BE2C (cell line): Measurements from ENCODE around the gene ERICH6.
A peak's percentile ranks its signal among the peaks of the same experiment; 100 is the strongest.

ENCODE experiments used
- DNase-seq: peaks from one replicate; pipeline ENCODE4 v3.0.0-alpha.2; 2020
- H3K27me3 ChIP-seq: fragments of 250-450 bp; sonication (Bioruptor Pico); 2 replicates; pipeline ENCODE4 v1.5.1; 2020; ENCODE audit warnings: mild to moderate bottlenecking
- H3K36me3 ChIP-seq: fragments of 250-450 bp; sonication (Bioruptor Pico); 2 replicates; pipeline ENCODE4 v1.5.1; 2020; ENCODE audit warnings: mild to moderate bottlenecking
- H3K4me1 ChIP-seq: fragments of 250-450 bp; sonication (Bioruptor Pico); 2 replicates; pipeline ENCODE4 v1.5.1; 2020
- H3K4me3 ChIP-seq: 2 replicates; pipeline ENCODE4 v1.5.1; 2011; ENCODE audit warnings: low read depth, low read length
- H3K9me3 ChIP-seq: fragments of 250-450 bp; sonication (Bioruptor Pico); 2 replicates; pipeline ENCODE4 v1.5.1; 2020
- CTCF ChIP-seq: IDR thresholded peaks from 2 replicates; pipeline ENCODE4 v1.5.1; 2012; ENCODE audit warnings: mild to moderate bottlenecking, low read depth, low read length

Gene ERICH6

GRCh38 chr3:150723946-150724345, 20.2 kb upstream of the ERICH6 start:
- no peak overlapping the region for H3K4me3 ChIP-seq
- no peaks in the 10 kb centered on the region for H3K36me3 ChIP-seq
- DNase-seq: no peak
- no peak for TF ChIP-seq CTCF
- H3K27me3 ChIP-seq: no peaks in the 10 kb centered on the region
- H3K4me1 ChIP-seq: peaks cover 2% of the 10 kb centered on the region; the same call in 1 of the 2 replicates
- no peaks in the 10 kb centered on the region for H3K9me3 ChIP-seq

DNA sequence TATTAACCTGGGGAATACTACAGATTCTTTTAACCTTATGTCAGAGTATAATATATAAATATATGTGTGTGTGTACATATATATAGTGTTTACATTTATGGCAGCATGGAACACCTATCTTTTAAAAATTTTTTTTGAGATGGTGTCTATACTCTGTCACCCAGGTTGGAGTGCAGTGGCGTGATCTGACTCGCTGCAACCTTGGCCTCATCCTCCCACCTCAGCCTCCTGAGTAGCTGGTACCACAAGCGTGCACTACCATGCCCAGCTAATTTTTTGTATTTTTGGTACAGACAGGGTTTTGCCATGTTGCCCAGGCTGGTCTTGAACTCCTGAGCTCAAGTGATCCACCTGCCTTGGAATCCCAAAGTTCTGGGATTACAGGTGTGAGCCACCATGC, 18.5 kb upstream of the ERICH6 start:
- DNase-seq: no peak
- H3K4me1 ChIP-seq: peaks cover 2% of the 10 kb centered on the region; the same call in 1 of the 2 replicates
- H3K4me3 ChIP-seq: no peak overlapping the region
- H3K27me3 ChIP-seq: no peaks in the 10 kb centered on the region
- TF ChIP-seq CTCF: no peak
- H3K9me3 ChIP-seq: no peaks in the 10 kb centered on the region
- no peaks in the 10 kb centered on the region for H3K36me3 ChIP-seq

- Histone ChIP-seq H3K9me3 (no peaks in the 10 kb centered on the region), H3K4me3 (peak overlapping the region; percentile 38), H3K36me3 (no peaks in the 10 kb centered on the region), H3K4me1 (peaks cover 2% of the 10 kb centered on the region; the same call in 1 of the 2 replicates), H3K27me3 (no peaks in the 10 kb centered on the region)
- no peak for DNase-seq
- TF ChIP-seq CTCF: peak; percentile 81
Observed at GRCh38 chr3:150721285-150722130, 17.8 kb upstream of the ERICH6 start.

DNA sequence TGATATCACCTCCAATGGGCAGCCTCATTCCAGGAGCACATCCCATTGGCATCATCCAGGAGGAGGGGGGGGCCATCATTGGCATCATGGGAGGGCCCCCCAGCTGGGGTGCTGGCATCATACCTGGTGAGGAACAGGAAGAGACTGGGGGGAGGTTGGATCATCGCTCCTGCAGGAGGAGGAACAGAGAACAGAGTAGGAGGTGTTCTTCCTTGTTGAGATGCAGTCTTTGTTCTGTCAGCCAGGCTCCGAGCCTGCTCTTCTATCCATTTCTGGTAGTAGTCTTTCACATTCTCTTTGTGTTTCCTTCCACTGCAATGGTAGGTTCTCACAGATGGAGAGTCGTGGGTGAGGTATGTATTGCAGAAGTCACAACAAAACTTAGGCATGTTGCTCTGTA, 16.7 kb upstream of the ERICH6 start:
- no peak overlapping the region for H3K4me3 ChIP-seq
- no peaks in the 10 kb centered on the region for H3K9me3 ChIP-seq
- H3K36me3 ChIP-seq: no peaks in the 10 kb centered on the region
- DNase-seq: no peak
- peaks cover 2% of the 10 kb centered on the region; the same call in 1 of the 2 replicates for H3K4me1 ChIP-seq
- no peaks in the 10 kb centered on the region for H3K27me3 ChIP-seq
- TF ChIP-seq CTCF: no peak

GRCh38 chr3:150710097-150710496, 6.4 kb upstream of the ERICH6 start:
- Histone ChIP-seq H3K36me3 (no peaks in the 10 kb centered on the region), H3K4me1 (no peaks in the 10 kb centered on the region), H3K9me3 (no peaks in the 10 kb centered on the region), H3K4me3 (no peak overlapping the region), H3K27me3 (no peaks in the 10 kb centered on the region)
- DNase-seq: no peak
- no peak for TF ChIP-seq CTCF

DNA sequence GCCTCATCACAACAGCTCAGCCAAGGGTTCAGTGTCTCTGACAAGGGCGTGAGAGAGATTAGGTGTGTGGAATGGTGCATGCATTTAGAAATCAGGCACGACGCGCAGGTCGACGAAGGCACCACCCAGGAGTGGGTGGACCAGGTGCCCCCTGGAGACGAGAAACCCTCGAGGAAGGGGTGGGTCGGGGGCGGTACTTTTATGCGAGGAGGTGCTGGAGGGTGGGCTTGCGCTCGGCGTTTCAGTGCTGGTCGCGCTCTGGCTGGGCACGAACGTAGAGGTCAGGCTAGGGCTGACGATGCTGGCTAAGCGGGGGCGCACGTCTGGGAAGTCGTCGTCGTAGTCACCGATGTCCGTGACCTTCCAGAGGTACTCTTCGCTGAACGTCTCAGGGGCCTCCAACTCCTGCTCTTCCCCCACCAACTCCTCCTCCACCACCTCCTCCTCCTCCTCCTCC, 393 bp downstream of the ERICH6 start:
- peak; percentile 23 for DNase-seq
- H3K9me3 ChIP-seq: no peaks in the 10 kb centered on the region
- TF ChIP-seq CTCF: no peak
- no peaks in the 10 kb centered on the region for H3K27me3 ChIP-seq
- H3K4me1 ChIP-seq: no peaks in the 10 kb centered on the region
- no peaks in the 10 kb centered on the region for H3K36me3 ChIP-seq
- peak overlapping the region; percentile 84 for H3K4me3 ChIP-seq
